ENCODE measurements around the gene CCDC71.

CCDC71 gene

GRCh38 chr3:49170744-49171118 is 4.6 kb upstream of the CCDC71 start:
- DNase-seq (ENCODE audit: low read depth in 2 of 2) = no peak

GRCh38 chr3:49166752-49167556 is 823 bp upstream of the CCDC71 start:
- no peak for DNase-seq (ENCODE audit: low read depth in 2 of 2)

GRCh38 chr3:49164983-49165720 is 979 bp downstream of the CCDC71 start:
- no peak for DNase-seq (ENCODE audit: low read depth in 2 of 2)

GRCh38 chr3:49163609-49164008 is 2.5 kb downstream of the CCDC71 start:
- no peak for DNase-seq (ENCODE audit: low read depth in 2 of 2)

- no peak for DNase-seq (ENCODE audit: low read depth in 2 of 2)
Observed at GRCh38 chr3:49162751-49163419, 3.2 kb downstream of the CCDC71 start.

GRCh38 chr3:49161808-49162530 is 4.2 kb downstream of the CCDC71 start:
- no peak for DNase-seq (ENCODE audit: low read depth in 2 of 2)

- no peak for DNase-seq (ENCODE audit: low read depth in 2 of 2)
Observed at GRCh38 chr3:49161197-49161596, 4.9 kb downstream of the CCDC71 start.

- no peak for DNase-seq (ENCODE audit: low read depth in 2 of 2)
Observed at GRCh38 chr3:49158792-49159191, 7.3 kb downstream of the CCDC71 start.

GRCh38 chr3:49158103-49158709 is 7.9 kb downstream of the CCDC71 start:
- DNase-seq (ENCODE audit: low read depth in 2 of 2) = peak; percentile 34 to 40

- DNase-seq (ENCODE audit: low read depth in 2 of 2) = no peak
Observed at GRCh38 chr3:49157289-49157688, 8.8 kb downstream of the CCDC71 start.

- DNase-seq (ENCODE audit: low read depth in 2 of 2) = no peak
Observed at GRCh38 chr3:49153349-49153912, 12.7 kb downstream of the CCDC71 start.

GRCh38 chr3:49151610-49152009 is 14.5 kb downstream of the CCDC71 start:
- DNase-seq (ENCODE audit: low read depth in 2 of 2) = no peak

GRCh38 chr3:49148159-49148558 is 18.0 kb downstream of the CCDC71 start:
- no peak for DNase-seq (ENCODE audit: low read depth in 2 of 2)

GRCh38 chr3:49140080-49140479 is 26.1 kb downstream of the CCDC71 start:
- DNase-seq (ENCODE audit: low read depth in 2 of 2) = no peak

GRCh38 chr3:49135499-49135898 is 30.6 kb downstream of the CCDC71 start:
- no peak for DNase-seq (ENCODE audit: low read depth in 2 of 2)

GRCh38 chr3:49134471-49135265 is 31.5 kb downstream of the CCDC71 start:
- DNase-seq (ENCODE audit: low read depth in 2 of 2) = no peak

- DNase-seq (ENCODE audit: low read depth in 2 of 2) = no peak
Observed at GRCh38 chr3:49133226-49133951, 32.7 kb downstream of the CCDC71 start.

GRCh38 chr3:49132437-49133225 is 33.5 kb downstream of the CCDC71 start, which contains the start of gene LAMB2:
TSS of gene LAMB2 (minus strand) at chr3:49133050. CDS start at chr3:49132867, 183 bp downstream.
- DNase-seq (ENCODE audit: low read depth in 2 of 2) = no peak

- no peak for DNase-seq (ENCODE audit: low read depth in 2 of 2)
Observed at GRCh38 chr3:49132073-49132436, 34.1 kb downstream of the CCDC71 start.

Measured in stimulated activated CD4-positive, alpha-beta T cell treated with anti-CD3 and anti-CD28 coated beads, Interleukin-4, amount 100 ng/mL, for 48 hours (primary cell).